Measurements from ENCODE around the gene PYGB. TPM values are rescaled to one million over a fixed set of nuclear protein-coding genes. Genes with fewer than 3 reads are reported as not detected.

The PYGB gene
- total RNA-seq: 61.1 TPM
- long read RNA-seq, full-length matches to known transcripts: 155 of 213 reads
- long read RNA-seq, partial matches to known transcripts: 34 of 213 reads
- long read RNA-seq, other reads (novel, unspliced or antisense): 24 of 213 reads

DNA sequence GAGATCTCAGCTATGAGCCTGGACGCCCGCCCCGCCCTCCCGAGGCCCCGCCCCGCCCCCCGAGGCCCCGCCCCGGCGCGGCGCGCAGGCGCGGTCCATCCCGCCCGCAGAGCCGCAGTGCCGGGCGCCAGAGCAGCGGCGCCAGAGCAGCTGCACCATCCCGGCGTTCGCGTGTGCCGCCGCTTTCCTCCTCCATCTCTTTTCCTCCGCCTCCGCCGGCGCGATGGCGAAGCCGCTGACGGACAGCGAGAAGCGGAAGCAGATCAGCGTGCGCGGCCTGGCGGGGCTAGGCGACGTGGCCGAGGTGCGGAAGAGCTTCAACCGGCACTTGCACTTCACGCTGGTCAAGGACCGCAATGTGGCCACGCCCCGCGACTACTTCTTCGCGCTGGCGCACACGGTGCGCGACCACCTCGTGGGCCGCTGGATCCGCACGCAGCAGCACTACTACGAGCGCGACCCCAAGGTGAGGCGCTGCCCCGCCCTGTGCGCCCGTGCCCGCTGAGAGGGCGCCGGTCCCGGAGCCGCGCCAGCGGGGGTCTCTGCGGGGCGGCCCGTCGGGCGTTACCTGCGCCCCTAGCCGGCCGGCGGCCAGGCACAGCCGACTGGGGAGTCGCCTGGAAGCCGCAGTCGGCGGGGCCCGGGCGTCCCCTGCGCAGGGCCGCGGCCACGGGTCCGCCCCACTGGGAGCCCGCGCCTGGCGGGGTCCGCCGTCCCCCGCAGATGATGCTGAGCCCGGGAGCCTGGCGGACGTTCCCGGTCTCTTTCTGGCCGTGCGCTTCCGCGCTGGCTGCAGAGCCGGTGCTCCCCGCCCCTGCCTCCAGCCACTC is at the start of gene PYGB:
Gene PYGB (plus strand): TSS at position 130 of the 830 bp plus-strand sequence. CDS start 94 bp downstream, at position 224.
- no peaks in the 10 kb centered on the region for H3K9me3 ChIP-seq
- H3K27me3 ChIP-seq: no peaks in the 10 kb centered on the region
- ATAC-seq (peak; percentile 95), DNase-seq (peak; percentile 92)
- peak within 1 kb of the TSS; percentile 81 for H3K27ac ChIP-seq
- intact Hi-C loops (cut with DNase I): no loop called here
- no peaks in the 10 kb centered on the region for H3K36me3 ChIP-seq
- TF ChIP-seq, protein P1, sequence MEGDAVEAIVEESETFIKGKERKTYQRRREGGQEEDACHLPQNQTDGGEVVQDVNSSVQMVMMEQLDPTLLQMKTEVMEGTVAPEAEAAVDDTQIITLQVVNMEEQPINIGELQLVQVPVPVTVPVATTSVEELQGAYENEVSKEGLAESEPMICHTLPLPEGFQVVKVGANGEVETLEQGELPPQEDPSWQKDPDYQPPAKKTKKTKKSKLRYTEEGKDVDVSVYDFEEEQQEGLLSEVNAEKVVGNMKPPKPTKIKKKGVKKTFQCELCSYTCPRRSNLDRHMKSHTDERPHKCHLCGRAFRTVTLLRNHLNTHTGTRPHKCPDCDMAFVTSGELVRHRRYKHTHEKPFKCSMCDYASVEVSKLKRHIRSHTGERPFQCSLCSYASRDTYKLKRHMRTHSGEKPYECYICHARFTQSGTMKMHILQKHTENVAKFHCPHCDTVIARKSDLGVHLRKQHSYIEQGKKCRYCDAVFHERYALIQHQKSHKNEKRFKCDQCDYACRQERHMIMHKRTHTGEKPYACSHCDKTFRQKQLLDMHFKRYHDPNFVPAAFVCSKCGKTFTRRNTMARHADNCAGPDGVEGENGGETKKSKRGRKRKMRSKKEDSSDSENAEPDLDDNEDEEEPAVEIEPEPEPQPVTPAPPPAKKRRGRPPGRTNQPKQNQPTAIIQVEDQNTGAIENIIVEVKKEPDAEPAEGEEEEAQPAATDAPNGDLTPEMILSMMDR (IDR thresholded peaks at IDR 0.05): no peak
- H3K4me1 ChIP-seq: peaks cover 29% of the 10 kb centered on the region
- H3K4me3 ChIP-seq: peak within 1 kb of the TSS; percentile 75

DNA sequence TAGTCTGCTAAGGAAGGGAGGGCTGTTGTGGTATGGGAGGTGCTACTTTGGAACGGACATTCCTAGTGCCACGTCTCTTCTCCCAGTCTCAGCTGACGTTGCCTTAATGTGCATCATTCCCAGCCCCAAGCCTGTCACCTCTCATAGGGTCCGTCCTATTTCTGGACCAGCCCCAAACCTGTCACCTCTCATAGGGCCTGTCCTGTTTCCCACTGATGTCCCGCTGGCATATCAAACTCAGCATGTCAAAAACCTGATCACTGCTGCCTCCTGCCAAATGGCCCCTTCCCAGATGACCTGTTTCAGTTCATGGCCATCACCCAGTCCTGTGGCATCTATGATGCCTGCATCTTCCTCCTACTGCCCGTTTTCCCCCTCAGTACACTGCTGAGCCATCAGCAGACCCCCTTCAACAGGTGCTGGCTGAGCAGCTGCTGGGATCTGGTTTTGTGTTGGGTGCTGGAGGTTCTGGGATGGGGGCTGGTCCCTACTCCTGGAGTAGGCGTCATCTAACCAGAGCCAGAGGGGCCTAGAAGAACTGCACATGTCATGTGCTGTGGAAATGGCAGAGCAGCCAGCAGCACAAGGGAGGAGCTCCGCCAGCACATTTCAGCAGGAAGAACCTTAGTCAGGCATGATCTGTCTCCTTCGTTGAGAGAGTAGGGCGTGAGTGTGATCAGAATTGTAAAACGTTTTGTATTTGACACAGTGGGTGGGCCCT is 49.1 kb upstream of the PYGB start:
- peaks cover 12% of the 10 kb centered on the region for H3K4me1 ChIP-seq
- TF ChIP-seq, protein P1 (IDR thresholded peaks at IDR 0.05): no peak
- H3K4me3 ChIP-seq: no peak overlapping the region
- H3K27me3 ChIP-seq: no peaks in the 10 kb centered on the region
- intact Hi-C loops (cut with DNase I): no loop called here
- H3K36me3 ChIP-seq: no peaks in the 10 kb centered on the region
- H3K9me3 ChIP-seq: no peaks in the 10 kb centered on the region
- ATAC-seq (no peak), DNase-seq (no peak)
- H3K27ac ChIP-seq: no peak overlapping the region

DNA sequence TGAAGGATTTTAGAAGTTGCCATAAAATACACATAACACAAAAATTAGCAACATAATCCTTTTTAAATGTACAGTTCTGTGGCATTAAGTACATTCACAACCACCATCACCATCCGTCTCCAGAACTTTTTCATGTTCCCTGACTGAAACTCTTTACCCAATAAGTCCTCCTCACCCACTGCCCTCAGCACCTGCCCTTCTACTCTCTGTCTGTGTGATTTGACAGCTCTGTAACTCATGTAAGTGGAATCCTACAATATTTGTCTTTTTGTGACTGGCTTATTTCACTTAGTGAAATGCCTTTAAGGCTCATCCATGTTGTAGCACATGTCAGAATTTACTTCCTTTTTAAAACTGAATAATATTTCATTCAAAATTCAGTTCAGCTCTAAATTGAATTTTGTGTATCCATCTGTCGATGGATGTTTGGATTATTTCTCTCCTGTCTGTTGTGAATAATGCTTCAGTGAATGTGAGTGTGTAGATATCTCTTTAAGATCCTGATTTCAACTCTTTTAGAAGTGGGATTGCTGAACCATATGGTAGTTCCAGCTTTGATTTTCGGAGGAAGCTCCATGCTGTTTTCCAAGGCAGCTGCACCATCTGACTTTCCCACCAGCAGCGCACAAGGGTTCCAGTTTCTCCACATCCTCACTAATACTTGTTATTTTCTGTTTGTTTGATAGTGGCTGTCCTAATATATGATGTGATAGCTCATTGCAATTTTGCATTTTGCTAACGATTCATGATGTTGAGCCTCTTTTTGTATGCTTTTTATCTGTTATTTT is 48.2 kb upstream of the PYGB start:
- H3K4me1 ChIP-seq: peaks cover 19% of the 10 kb centered on the region
- TF ChIP-seq, protein P1 (IDR thresholded peaks at IDR 0.05): no peak
- ATAC-seq: no peak
- H3K9me3 ChIP-seq: no peaks in the 10 kb centered on the region
- no peaks in the 10 kb centered on the region for H3K36me3 ChIP-seq
- no peak overlapping the region for H3K4me3 ChIP-seq
- no peak overlapping the region for H3K27ac ChIP-seq
- intact Hi-C loops (cut with DNase I): no loop called here
- no peak for DNase-seq
- H3K27me3 ChIP-seq: no peaks in the 10 kb centered on the region

DNA sequence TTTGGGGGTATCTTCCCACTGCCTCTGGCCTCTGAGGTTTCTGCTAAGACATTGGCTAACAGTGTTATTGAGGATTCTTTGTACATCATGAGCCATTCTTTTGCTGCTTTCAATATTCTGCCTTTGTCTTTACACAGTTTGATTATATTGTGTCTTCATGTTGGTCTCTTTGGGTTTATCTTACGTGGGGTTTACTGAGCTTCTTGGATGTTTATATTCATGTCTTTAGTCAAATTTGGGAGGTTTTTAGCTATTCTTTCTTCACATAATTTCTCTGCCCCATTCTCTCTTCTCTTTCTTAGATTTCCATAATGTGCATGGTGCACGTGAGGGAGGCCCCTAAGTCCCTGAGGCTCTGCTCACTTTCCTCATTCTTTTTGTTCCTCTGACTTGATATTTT is 44.8 kb upstream of the PYGB start:
- TF ChIP-seq, protein P1 (IDR thresholded peaks at IDR 0.05): no peak
- Histone ChIP-seq H3K9me3 (no peaks in the 10 kb centered on the region), H3K36me3 (no peaks in the 10 kb centered on the region), H3K4me3 (no peak overlapping the region), H3K4me1 (peaks cover 10% of the 10 kb centered on the region), H3K27me3 (no peaks in the 10 kb centered on the region), H3K27ac (no peak overlapping the region)
- intact Hi-C loops (cut with DNase I): no loop called here
- ATAC-seq (no peak), DNase-seq (no peak)

DNA sequence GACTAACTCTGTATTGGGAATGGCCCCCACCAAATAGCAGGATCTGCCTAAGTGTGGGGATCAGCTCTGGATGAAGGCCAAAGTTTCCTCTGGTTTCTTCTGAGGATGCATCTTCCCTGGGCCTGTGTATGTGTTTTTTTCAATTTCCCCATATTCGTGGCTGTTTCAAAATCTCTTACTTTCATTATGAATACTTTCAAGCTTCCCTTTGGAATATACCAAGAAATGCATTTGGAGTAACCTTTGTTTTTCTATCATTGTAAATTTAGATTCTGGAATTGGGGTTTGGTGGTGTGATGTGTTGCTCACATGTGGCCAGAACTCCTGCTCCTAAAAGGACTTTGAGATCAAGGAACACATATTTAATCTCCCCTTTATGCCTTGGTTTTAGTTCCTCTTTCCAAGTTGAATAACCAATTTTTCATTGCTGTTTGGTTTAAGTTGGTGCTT is 44.0 kb upstream of the PYGB start:
- ATAC-seq: no peak
- intact Hi-C loops (cut with DNase I): no loop called here
- Histone ChIP-seq H3K4me1 (peaks cover 10% of the 10 kb centered on the region), H3K27me3 (no peaks in the 10 kb centered on the region), H3K9me3 (no peaks in the 10 kb centered on the region), H3K36me3 (no peaks in the 10 kb centered on the region), H3K4me3 (no peak overlapping the region), H3K27ac (no peak overlapping the region)
- DNase-seq: no peak
- TF ChIP-seq, protein P1 (IDR thresholded peaks at IDR 0.05): no peak
